ENCODE data around the gene TMEM30B. TPM values are rescaled to one million over a fixed set of nuclear protein-coding genes. Genes with fewer than 3 reads are reported as not detected.
A peak's percentile ranks its signal among the peaks of the same experiment; 100 is the strongest.
"Not testable (repeated sequence)": the region's sequence is repeated elsewhere in the genome, so short reads cannot be mapped to it uniquely, and the experiment has no call there.

Gene TMEM30B
- total RNA-seq, 2 donors from 2014 or later: 68.2 to 77.1 TPM

DNA sequence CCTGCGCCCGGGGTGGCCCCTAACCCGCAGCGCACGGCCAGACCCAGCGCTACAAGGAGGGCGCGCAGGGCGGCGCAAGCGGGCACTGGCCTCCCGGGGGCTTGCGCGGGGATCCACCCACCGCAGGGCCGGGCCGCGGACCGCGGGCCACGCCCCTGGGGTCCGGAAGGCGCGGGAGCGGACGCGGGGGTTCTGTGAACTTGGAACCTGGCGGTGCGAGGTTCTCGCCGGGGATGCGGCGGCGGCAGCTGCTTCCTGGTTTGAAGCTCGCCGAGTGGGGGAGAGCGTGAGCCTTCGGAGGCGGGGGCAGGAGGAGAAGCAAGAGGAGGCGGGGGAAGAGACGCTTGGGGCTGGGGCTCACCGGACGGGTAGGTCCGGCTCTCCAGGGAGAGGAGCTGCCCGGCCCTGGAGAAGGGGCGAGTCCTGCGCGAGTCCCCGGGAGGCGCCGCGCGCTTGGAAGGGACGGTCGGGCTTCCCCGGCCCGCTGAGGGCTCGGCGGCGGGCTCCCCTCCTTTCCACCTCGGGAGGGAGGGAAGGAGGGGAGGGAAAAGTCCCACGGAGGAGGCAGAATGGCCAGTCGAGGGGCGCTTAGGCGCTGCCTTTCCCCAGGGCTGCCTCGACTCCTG is 40.4 kb upstream of the TMEM30B start, which contains the start of gene PRKCH:
TSS of gene PRKCH (plus strand) at position 195 of the 626 bp plus-strand sequence. CDS start 523 bp downstream, outside the sequence.
- peak within 1 kb of the TSS; percentile 50 for H3K27ac ChIP-seq
- H3K4me1 ChIP-seq: no peaks in the 10 kb centered on the region
- peak; percentile 82 for DNase-seq
- H3K9ac ChIP-seq (ENCODE audit: low read depth in 2 of 2, low read length in 2 of 2): peak within 1 kb of the TSS; percentile 28 to 67
- intact Hi-C loops (cut with DNase I): no loop called here
- H3K4me3 ChIP-seq: peak within 1 kb of the TSS; percentile 65
- peaks cover 7% of the 10 kb centered on the region for H3K27me3 ChIP-seq
- TF ChIP-seq, protein P1, sequence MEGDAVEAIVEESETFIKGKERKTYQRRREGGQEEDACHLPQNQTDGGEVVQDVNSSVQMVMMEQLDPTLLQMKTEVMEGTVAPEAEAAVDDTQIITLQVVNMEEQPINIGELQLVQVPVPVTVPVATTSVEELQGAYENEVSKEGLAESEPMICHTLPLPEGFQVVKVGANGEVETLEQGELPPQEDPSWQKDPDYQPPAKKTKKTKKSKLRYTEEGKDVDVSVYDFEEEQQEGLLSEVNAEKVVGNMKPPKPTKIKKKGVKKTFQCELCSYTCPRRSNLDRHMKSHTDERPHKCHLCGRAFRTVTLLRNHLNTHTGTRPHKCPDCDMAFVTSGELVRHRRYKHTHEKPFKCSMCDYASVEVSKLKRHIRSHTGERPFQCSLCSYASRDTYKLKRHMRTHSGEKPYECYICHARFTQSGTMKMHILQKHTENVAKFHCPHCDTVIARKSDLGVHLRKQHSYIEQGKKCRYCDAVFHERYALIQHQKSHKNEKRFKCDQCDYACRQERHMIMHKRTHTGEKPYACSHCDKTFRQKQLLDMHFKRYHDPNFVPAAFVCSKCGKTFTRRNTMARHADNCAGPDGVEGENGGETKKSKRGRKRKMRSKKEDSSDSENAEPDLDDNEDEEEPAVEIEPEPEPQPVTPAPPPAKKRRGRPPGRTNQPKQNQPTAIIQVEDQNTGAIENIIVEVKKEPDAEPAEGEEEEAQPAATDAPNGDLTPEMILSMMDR (IDR thresholded peaks at IDR 0.05): no peak
- H3K36me3 ChIP-seq: no peaks in the 10 kb centered on the region
- H3K9me3 ChIP-seq: no peaks in the 10 kb centered on the region

DNA sequence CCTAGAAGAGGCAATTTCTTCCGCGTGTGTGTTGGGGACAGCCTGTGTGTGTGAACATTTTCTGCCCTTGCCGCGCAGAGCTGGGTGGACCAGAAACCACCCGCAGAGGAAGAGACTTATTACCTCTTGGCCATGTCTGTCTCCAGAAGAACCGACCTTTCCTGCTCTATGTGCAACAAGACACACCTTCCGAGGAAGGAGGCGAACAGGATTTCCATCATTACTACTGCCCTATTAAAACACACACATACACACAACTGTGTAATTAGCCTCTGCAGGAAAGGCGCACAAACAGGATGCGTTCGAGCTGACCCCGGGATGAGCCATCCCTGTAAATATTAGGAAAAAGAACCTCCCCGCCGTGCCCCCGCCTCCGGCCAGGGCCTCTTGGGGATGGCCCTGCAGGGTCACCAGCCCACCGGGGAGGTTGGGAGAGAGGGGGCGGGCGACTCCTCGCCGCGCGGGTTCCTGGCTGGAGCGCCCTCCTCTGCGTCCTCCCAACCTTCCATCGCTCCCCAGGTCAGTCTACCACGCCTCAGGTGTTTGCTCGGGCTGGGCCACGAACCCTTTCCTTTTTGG is 39.8 kb upstream of the TMEM30B start:
- Histone ChIP-seq H3K27ac (peak overlapping the region; percentile 50), H3K9me3 (no peaks in the 10 kb centered on the region), H3K27me3 (peaks cover 7% of the 10 kb centered on the region), H3K36me3 (no peaks in the 10 kb centered on the region), H3K9ac (ENCODE audit: low read depth in 2 of 2, low read length in 2 of 2) (peak overlapping the region in 1 of 2 donors; percentile 62), H3K4me3 (peak overlapping the region; percentile 65), H3K4me1 (no peaks in the 10 kb centered on the region)
- TF ChIP-seq, protein P1 (IDR thresholded peaks at IDR 0.05): no peak
- intact Hi-C loops (cut with DNase I): no loop called here
- peak; percentile 29 for DNase-seq

DNA sequence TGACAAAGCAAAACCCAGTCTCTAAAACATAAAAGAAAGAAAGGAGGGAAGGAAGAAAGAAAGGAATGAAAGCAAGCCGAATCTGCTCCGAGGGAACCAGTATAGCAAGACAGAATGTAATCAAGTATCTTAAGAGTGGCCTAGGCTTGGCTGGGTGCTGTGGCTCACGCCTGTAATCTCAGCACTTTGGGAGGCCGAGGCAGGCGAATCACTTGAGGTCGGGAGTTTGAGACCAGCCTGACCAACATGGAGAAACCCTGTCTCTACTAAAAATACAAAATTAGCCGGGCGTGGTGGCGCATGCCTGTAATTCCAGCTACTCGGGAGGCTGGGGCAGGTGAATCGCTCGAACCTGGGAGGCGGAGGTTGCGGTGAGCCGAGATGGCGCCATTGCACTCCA is 39.0 kb upstream of the TMEM30B start:
- H3K4me3 ChIP-seq; H3K27ac ChIP-seq; H3K9ac ChIP-seq (ENCODE audit: low read depth in 2 of 2, low read length in 2 of 2); H3K27me3 ChIP-seq; H3K4me1 ChIP-seq; intact Hi-C loops (cut with DNase I); H3K36me3 ChIP-seq; H3K9me3 ChIP-seq; DNase-seq: not testable (repeated sequence)

DNA sequence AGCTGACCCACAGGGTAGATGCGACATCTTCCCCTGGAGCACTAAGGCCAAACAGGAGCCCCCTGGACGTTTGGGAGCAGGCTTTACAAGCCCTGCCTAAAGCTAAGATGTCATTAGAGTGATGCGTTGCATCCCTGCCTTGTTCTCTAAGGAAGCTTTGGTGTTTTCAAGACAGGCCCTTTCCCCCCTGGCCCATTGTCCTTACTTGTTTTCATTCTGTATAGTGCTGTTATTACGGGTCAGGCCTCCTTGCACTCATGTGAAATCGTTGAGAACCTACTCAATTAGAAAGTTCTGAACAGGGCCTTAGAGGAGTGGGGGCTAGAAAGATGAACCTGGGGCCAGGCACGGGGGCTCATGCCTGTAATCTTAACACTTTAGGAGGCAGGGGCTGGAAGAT is 38.6 kb upstream of the TMEM30B start:
- no peak overlapping the region for H3K27ac ChIP-seq
- TF ChIP-seq, protein P1 (IDR thresholded peaks at IDR 0.05): no peak

DNA sequence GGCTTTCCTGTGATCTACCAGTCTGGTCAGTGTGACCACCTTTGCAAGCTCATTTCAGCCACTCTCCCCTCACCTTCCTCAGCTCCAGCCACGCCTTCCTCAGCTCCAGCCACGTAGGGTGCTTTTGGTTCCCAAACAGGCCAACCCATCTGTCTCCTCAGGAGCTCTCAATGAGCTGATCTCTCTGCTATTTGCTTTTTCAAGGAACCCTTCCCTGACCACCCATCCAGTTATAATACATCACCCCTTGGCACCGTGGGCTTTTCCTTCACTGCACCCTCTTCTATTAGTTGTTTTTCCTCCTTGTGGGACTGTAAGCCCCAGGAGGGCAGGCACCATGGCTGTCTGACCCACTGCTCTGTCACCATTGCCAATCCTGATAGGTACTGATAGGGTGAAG is 37.9 kb upstream of the TMEM30B start:
- Histone ChIP-seq H3K4me3 (no peak overlapping the region), H3K9ac (ENCODE audit: low read depth in 2 of 2, low read length in 2 of 2) (no peak overlapping the region), H3K27me3 (peaks cover 7% of the 10 kb centered on the region), H3K9me3 (no peaks in the 10 kb centered on the region), H3K27ac (no peak overlapping the region), H3K36me3 (no peaks in the 10 kb centered on the region), H3K4me1 (no peaks in the 10 kb centered on the region)
- TF ChIP-seq, protein P1 (IDR thresholded peaks at IDR 0.05): no peak
- DNase-seq: no peak
- intact Hi-C loops (cut with DNase I): no loop called here

More for the DNA sequence above, 38.6 kb upstream of the TMEM30B start:
- no peaks in the 10 kb centered on the region for H3K36me3 ChIP-seq
- peaks cover 7% of the 10 kb centered on the region for H3K27me3 ChIP-seq
- H3K9ac ChIP-seq (ENCODE audit: low read depth in 2 of 2, low read length in 2 of 2): no peak overlapping the region
- H3K4me3 ChIP-seq: no peak overlapping the region
- no peak for DNase-seq
- H3K4me1 ChIP-seq: no peaks in the 10 kb centered on the region
- no peaks in the 10 kb centered on the region for H3K9me3 ChIP-seq
- intact Hi-C loops (cut with DNase I): no loop called here

DNA sequence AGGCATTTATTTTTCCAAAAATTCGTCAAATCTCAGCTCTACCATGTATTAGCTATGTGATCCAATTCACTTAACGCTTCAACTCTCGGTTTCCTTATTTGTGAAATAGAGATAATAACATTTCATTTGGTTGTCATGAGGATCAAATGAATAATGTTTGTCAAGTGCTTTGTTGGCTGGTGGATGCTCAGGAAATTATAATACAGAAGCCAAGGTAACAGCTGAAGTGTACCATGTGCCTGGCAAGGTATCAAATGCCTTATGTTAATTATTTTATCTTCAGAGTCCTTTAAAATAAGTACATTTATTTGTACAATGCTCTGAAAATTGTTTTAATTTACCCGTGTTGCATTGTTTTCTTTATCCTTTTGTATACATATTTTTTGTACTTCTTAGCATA is 34.2 kb upstream of the TMEM30B start:
- no peaks in the 10 kb centered on the region for H3K27me3 ChIP-seq
- H3K36me3 ChIP-seq: no peaks in the 10 kb centered on the region
- H3K27ac ChIP-seq: no peak overlapping the region
- no peak overlapping the region for H3K4me3 ChIP-seq
- no peaks in the 10 kb centered on the region for H3K9me3 ChIP-seq
- no peaks in the 10 kb centered on the region for H3K4me1 ChIP-seq
- no peak overlapping the region for H3K9ac ChIP-seq (ENCODE audit: low read depth in 2 of 2, low read length in 2 of 2)
- DNase-seq: no peak
- TF ChIP-seq, protein P1 (IDR thresholded peaks at IDR 0.05): no peak
- intact Hi-C loops (cut with DNase I): no loop called here

DNA sequence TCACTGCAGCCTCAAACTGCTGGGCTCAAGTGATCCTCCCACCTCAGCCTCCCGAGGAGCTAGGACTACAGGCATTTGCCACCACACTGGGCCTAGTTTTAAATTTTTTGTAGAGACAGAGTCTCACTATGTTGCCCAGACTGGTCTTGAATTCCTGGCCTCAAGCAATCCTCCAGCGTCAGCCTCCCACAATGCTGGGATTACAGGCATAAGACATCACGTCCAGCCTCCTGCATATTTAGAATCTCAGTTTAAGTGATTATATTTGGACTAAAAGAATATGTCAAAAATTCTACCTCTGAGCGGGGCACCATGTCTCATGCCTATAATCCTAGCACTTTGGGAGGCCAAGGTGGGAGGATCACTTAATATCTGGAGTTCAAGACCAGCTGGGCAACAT is 27.6 kb upstream of the TMEM30B start:
- H3K4me1 ChIP-seq; H3K27ac ChIP-seq; H3K9ac ChIP-seq (ENCODE audit: low read depth in 2 of 2, low read length in 2 of 2); H3K36me3 ChIP-seq; H3K4me3 ChIP-seq; intact Hi-C loops (cut with DNase I); H3K27me3 ChIP-seq; H3K9me3 ChIP-seq; DNase-seq: not testable (repeated sequence)
